ENCODE data around the gene PRPH2. TPM values are rescaled to one million over a fixed set of nuclear protein-coding genes. Genes with fewer than 3 reads are reported as not detected.

PRPH2 gene
- total and polyA plus RNA-seq, 12 donors, result 0.36 to 2.7 (median 0.97) TPM

GRCh38 chr6:42653851-42654250 is 68.5 kb downstream of the PRPH2 start:
- Histone ChIP-seq H3K36me3 (peaks cover 0 to 100% (median 80%) of the 10 kb centered on the region in 9 donors), H3K27me3 (no peaks in the 10 kb centered on the region), H3K4me3 (no peak overlapping the region), H3K4me1 (no peaks in the 10 kb centered on the region), H3K9me3 (no peaks in the 10 kb centered on the region), H3K27ac (no peak overlapping the region)
- ATAC-seq (no peak), DNase-seq (no peak)
- TF ChIP-seq CTCF (IDR thresholded peaks at IDR 0.05), result no peak
- intact Hi-C loops (cut with DNase I), result no loop called here
- 93% methylated on average over 5 of the region's 5 CpGs for WGBS, 2 donors

GRCh38 chr6:42652024-42652746 is 70.2 kb downstream of the PRPH2 start:
- 86 to 87% methylated on average over 5 of the region's 5 CpGs for WGBS, 2 donors
- no peak for DNase-seq
- no peak for ATAC-seq
- no peak overlapping the region for H3K4me3 ChIP-seq
- intact Hi-C loops (cut with DNase I), result no loop called here
- TF ChIP-seq CTCF (IDR thresholded peaks at IDR 0.05), result no peak
- no peaks in the 10 kb centered on the region for H3K4me1 ChIP-seq
- H3K36me3 ChIP-seq, result peaks cover 0 to 100% (median 77%) of the 10 kb centered on the region in 9 donors
- H3K27me3 ChIP-seq, result no peaks in the 10 kb centered on the region
- no peaks in the 10 kb centered on the region for H3K9me3 ChIP-seq
- H3K27ac ChIP-seq, result no peak overlapping the region

Other genes starting within 250 kb of the PRPH2 start
- gene UBR2, start 158.6 kb downstream of the PRPH2 start, total RNA-seq, result 10 to 100 TPM; 27.7 to 36.5 (median 34.5) TPM
- gene UBR2, start 158.6 kb downstream of the PRPH2 start, polyA plus RNA-seq, result 10 to 100 TPM in 1 of 2 donors, 1 to 10 TPM in 1; 6.7 to 12.0 TPM
- 10 to 100 TPM in 9 of 10 donors, 1 to 10 TPM in 1; 9.8 to 16.1 (median 13.3) TPM for gene TBCC, start 23.5 kb upstream of the PRPH2 start, total RNA-seq
- gene TBCC, start 23.5 kb upstream of the PRPH2 start, polyA plus RNA-seq, result 10 to 100 TPM; 17.1 to 22.4 TPM
- gene BICRAL, start 59.5 kb upstream of the PRPH2 start, total RNA-seq, result 10 to 100 TPM; 10.7 to 15.7 (median 13.8) TPM
- gene BICRAL, start 59.5 kb upstream of the PRPH2 start, polyA plus RNA-seq, result 1 to 10 TPM; 2.7 to 3.5 TPM
- gene RPL7L1, start 157.0 kb upstream of the PRPH2 start, total RNA-seq, result 10 to 100 TPM; 39.2 to 52.5 (median 44.7) TPM
- gene RPL7L1, start 157.0 kb upstream of the PRPH2 start, polyA plus RNA-seq, result 10 to 100 TPM; 23.7 to 45.9 TPM
- gene PTCRA, start 193.5 kb upstream of the PRPH2 start, total RNA-seq, result not detected
- gene PTCRA, start 193.5 kb upstream of the PRPH2 start, polyA plus RNA-seq, result under 1 TPM in 1 of 2 donors, not detected in 1; 0.09 TPM
- gene CNPY3, start 206.9 kb upstream of the PRPH2 start, total RNA-seq, result 10 to 100 TPM; 10.4 to 37.1 (median 15.9) TPM
- 10 to 100 TPM; 15.4 to 40.4 TPM for gene CNPY3, start 206.9 kb upstream of the PRPH2 start, polyA plus RNA-seq
- 10 to 100 TPM in 1 of 10 donors, 1 to 10 TPM in 2, under 1 TPM in 7; 0.26 to 10.9 (median 0.71) TPM for gene GNMT, start 238.2 kb upstream of the PRPH2 start, total RNA-seq
- 1 to 10 TPM; 2.6 to 6.8 TPM for gene GNMT, start 238.2 kb upstream of the PRPH2 start, polyA plus RNA-seq